Measurements from ENCODE around the gene ZNF512B.

The ZNF512B gene

DNA sequence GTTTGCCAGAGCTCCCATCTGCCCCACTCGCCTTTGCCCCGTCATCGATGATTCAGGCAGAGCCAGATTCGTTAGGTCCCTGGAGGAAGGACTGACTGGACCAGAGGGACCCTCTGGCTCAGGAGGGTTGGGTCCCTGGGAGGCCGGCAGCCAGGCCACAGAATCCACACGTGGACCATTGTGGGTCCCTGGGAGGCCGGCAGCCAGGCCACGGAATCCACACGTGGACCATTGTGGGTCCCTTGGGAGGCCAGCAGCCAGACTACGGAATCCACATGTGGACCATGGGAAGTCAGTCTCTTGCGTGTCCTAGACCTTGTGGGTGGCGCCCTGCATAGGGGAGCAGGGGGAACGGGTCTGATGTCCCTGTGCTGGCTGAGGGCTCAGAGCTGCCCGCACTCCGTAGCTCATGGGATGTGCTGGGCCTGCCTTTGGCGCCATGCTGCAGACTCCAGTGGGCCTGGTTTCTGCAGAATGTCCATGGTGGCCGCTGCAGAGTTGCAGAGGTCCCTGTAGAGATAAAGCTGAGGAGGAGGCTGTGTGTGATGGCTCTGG lies 37.0 kb downstream of the ZNF512B start (continued):
- no peak for TF ChIP-seq SP3 (tag by site-specific recombination; IDR thresholded peaks at IDR 0.05)

DNA sequence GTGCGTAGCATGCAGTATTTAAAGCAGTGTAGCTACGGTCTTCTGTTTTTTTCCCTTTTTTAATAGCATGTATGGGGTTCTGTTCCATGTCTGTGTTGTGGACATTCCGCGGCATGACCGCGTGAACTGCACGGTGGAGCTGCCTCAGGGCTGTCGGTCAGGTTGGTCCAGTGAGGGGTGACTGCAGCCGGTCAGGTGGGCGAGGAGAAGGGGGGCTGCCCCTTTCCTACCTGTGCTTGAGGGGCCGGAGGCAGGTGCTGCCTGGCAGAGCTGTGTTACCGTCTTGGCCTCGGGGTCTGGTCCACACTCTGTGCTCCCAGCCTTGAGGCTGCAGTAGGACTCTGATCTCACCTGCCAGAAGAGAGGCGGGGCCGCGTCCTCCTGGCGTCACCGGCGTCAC lies 38.0 kb downstream of the ZNF512B start:
- Histone ChIP-seq H3K27ac (ENCODE audit: extremely low read depth, low read depth, low read length) (no peak overlapping the region), H3K4me1 (ENCODE audit: control insufficient read depth, insufficient read depth, low read length) (no peaks in the 10 kb centered on the region; the same call in 1 of the 2 replicates), H3K4me3 (ENCODE audit: low read depth, low read length) (no peak overlapping the region), H3K9me3 (ENCODE audit: control insufficient read depth, insufficient read depth, low read depth, low read length) (no peaks in the 10 kb centered on the region), H3K36me3 (ENCODE audit: control insufficient read depth in 2 of 2, insufficient read depth in 1 of 2, low read length in 2 of 2) (peaks cover 6 to 88% of the 10 kb centered on the region in 2 experiments)
- TF ChIP-seq SP3 (tag by site-specific recombination; IDR thresholded peaks at IDR 0.05) = no peak
- ChIA-PET CTCF (interaction anchor here (0.7 kb wide), 1 partner anchor 20 kb away, joined by 3 read pairs; no protein-coding TSS in a partner anchor), POLR2A (no interaction called here)

- H3K9me3 ChIP-seq (ENCODE audit: control insufficient read depth, insufficient read depth, low read depth, low read length) = no peaks in the 10 kb centered on the region
- CTCF ChIA-PET = interaction anchor here (0.7 kb wide), 1 partner anchor 20 kb away, joined by 3 read pairs; no protein-coding TSS in a partner anchor
- peaks cover under 1 to 90% of the 10 kb centered on the region in 2 experiments for H3K36me3 ChIP-seq (ENCODE audit: control insufficient read depth in 2 of 2, insufficient read depth in 1 of 2, low read length in 2 of 2)
- no peaks in the 10 kb centered on the region for H3K4me1 ChIP-seq (ENCODE audit: control insufficient read depth, insufficient read depth, low read length)
- H3K27ac ChIP-seq (ENCODE audit: extremely low read depth, low read depth, low read length) = no peak overlapping the region
- H3K4me3 ChIP-seq (ENCODE audit: low read depth, low read length) = no peak overlapping the region
- POLR2A ChIA-PET = no interaction called here
- TF ChIP-seq HOXA7 (CRISPR knock-in tag; IDR thresholded peaks at IDR 0.05; ENCODE audit: borderline replicate concordance) (no peak), ZFP69B (tag by site-specific recombination; IDR thresholded peaks at IDR 0.05) (no peak), ZNF48 (tag by site-specific recombination; IDR thresholded peaks at IDR 0.05) (no peak), ZNF704 (tag by site-specific recombination; IDR thresholded peaks at IDR 0.05) (no peak), SP3 (tag by site-specific recombination; IDR thresholded peaks at IDR 0.05) (no peak), BCL11A (tag by site-specific recombination; IDR thresholded peaks at IDR 0.05; ENCODE audit: low read depth) (no peak), GLI2 (tag by site-specific recombination; IDR thresholded peaks at IDR 0.05; ENCODE audit: borderline replicate concordance, low read depth) (no peak), ZNF777 (tag by site-specific recombination; IDR thresholded peaks at IDR 0.05; ENCODE audit: borderline replicate concordance) (no peak), TSHZ1 (tag by site-specific recombination; IDR thresholded peaks at IDR 0.05; ENCODE audit: borderline replicate concordance) (no peak), INSM2 (tag by site-specific recombination; IDR thresholded peaks at IDR 0.05) (no peak), ZNF24 (tag by site-specific recombination; IDR thresholded peaks at IDR 0.05) (no peak)
- TF ChIP-seq, protein P1, sequence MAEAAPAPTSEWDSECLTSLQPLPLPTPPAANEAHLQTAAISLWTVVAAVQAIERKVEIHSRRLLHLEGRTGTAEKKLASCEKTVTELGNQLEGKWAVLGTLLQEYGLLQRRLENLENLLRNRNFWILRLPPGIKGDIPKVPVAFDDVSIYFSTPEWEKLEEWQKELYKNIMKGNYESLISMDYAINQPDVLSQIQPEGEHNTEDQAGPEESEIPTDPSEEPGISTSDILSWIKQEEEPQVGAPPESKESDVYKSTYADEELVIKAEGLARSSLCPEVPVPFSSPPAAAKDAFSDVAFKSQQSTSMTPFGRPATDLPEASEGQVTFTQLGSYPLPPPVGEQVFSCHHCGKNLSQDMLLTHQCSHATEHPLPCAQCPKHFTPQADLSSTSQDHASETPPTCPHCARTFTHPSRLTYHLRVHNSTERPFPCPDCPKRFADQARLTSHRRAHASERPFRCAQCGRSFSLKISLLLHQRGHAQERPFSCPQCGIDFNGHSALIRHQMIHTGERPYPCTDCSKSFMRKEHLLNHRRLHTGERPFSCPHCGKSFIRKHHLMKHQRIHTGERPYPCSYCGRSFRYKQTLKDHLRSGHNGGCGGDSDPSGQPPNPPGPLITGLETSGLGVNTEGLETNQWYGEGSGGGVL (tag by site-specific recombination; IDR thresholded peaks at IDR 0.05) = no peak
- TF ChIP-seq, protein P2, sequence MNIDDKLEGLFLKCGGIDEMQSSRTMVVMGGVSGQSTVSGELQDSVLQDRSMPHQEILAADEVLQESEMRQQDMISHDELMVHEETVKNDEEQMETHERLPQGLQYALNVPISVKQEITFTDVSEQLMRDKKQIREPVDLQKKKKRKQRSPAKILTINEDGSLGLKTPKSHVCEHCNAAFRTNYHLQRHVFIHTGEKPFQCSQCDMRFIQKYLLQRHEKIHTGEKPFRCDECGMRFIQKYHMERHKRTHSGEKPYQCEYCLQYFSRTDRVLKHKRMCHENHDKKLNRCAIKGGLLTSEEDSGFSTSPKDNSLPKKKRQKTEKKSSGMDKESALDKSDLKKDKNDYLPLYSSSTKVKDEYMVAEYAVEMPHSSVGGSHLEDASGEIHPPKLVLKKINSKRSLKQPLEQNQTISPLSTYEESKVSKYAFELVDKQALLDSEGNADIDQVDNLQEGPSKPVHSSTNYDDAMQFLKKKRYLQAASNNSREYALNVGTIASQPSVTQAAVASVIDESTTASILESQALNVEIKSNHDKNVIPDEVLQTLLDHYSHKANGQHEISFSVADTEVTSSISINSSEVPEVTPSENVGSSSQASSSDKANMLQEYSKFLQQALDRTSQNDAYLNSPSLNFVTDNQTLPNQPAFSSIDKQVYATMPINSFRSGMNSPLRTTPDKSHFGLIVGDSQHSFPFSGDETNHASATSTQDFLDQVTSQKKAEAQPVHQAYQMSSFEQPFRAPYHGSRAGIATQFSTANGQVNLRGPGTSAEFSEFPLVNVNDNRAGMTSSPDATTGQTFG (tag by site-specific recombination; IDR thresholded peaks at IDR 0.05; ENCODE audit: borderline replicate concordance) = no peak
- TF ChIP-seq, protein P3, sequence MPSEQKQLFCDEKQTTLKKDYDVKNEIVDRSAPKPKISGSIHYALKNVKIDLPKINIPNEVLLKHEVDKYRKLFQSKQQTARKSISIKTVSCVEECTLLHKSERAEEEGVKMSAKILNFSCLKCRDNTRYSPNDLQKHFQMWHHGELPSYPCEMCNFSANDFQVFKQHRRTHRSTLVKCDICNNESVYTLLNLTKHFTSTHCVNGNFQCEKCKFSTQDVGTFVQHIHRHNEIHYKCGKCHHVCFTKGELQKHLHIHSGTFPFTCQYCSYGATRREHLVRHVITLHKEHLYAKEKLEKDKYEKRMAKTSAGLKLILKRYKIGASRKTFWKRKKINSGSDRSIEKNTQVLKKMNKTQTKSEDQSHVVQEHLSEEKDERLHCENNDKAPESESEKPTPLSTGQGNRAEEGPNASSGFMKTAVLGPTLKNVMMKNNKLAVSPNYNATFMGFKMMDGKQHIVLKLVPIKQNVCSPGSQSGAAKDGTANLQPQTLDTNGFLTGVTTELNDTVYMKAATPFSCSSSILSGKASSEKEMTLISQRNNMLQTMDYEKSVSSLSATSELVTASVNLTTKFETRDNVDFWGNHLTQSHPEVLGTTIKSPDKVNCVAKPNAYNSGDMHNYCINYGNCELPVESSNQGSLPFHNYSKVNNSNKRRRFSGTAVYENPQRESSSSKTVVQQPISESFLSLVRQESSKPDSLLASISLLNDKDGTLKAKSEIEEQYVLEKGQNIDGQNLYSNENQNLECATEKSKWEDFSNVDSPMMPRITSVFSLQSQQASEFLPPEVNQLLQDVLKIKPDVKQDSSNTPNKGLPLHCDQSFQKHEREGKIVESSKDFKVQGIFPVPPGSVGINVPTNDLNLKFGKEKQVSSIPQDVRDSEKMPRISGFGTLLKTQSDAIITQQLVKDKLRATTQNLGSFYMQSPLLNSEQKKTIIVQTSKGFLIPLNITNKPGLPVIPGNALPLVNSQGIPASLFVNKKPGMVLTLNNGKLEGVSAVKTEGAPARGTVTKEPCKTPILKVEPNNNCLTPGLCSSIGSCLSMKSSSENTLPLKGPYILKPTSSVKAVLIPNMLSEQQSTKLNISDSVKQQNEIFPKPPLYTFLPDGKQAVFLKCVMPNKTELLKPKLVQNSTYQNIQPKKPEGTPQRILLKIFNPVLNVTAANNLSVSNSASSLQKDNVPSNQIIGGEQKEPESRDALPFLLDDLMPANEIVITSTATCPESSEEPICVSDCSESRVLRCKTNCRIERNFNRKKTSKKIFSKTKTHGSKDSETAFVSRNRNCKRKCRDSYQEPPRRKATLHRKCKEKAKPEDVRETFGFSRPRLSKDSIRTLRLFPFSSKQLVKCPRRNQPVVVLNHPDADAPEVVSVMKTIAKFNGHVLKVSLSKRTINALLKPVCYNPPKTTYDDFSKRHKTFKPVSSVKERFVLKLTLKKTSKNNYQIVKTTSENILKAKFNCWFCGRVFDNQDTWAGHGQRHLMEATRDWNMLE (tag by site-specific recombination; conservative IDR thresholded peaks at IDR 0.05; ENCODE audit: low read depth) = no peak
Observed at GRCh38 chr20:63930971-63931553, 38.7 kb downstream of the ZNF512B start.

Data from HEK293 (cell line).